KBM-7 (cell line): Measurements from ENCODE around the gene PLG.
"Not testable (repeated sequence)": the region's sequence is repeated elsewhere in the genome, so short reads cannot be mapped to it uniquely, and the experiment has no call there.

Experiments used
- DNase-seq: peaks from one replicate; pipeline ENCODE4 v3.0.0-alpha.2; 2015
- in situ Hi-C: fragments of 300-500 bp; cut with MboI; formaldehyde crosslinking; loops from 2 replicates; pipeline ENCODE4 v1.14.3; 2020; ENCODE audit warnings: low sequenced_read_pairs, low pct_unique_long_range_greater_than_20kb, mixed read lengths

The PLG gene

GRCh38 chr6:160695622-160696021 lies 6.4 kb upstream of the PLG start:
- in situ Hi-C loops, DNase-seq: not testable (repeated sequence)

- in situ Hi-C loops, DNase-seq: not testable (repeated sequence)
Measured at GRCh38 chr6:160696884-160697283, 5.2 kb upstream of the PLG start.

- DNase-seq = no peak
- in situ Hi-C loops = no loop called here
Measured at GRCh38 chr6:160697826-160698225, 4.2 kb upstream of the PLG start.

GRCh38 chr6:160704688-160705087 lies 2.6 kb downstream of the PLG start:
- in situ Hi-C loops, DNase-seq: not testable (repeated sequence)

GRCh38 chr6:160708993-160709392 lies 6.9 kb downstream of the PLG start:
- in situ Hi-C loops, DNase-seq: not testable (repeated sequence)

- in situ Hi-C loops = no loop called here
Measured at GRCh38 chr6:160714731-160715316, 12.8 kb downstream of the PLG start.

GRCh38 chr6:160730911-160731310 lies 28.9 kb downstream of the PLG start:
- peak; percentile 23 for DNase-seq
- in situ Hi-C loops = loop anchor here (25.0 kb wide), 1 partner anchor 631 kb away; no protein-coding TSS in a partner anchor

More at GRCh38 chr6:160714731-160715316, 12.8 kb downstream of the PLG start:
- no peak for DNase-seq

GRCh38 chr6:160733050-160733646 lies 31.1 kb downstream of the PLG start:
- in situ Hi-C loops = loop anchor here (25.0 kb wide), 1 partner anchor 629 kb away; no protein-coding TSS in a partner anchor
- peak; percentile 33 for DNase-seq

GRCh38 chr6:160734627-160735026 lies 32.6 kb downstream of the PLG start:
- in situ Hi-C loops = loop anchor here (25.0 kb wide), 1 partner anchor 628 kb away; no protein-coding TSS in a partner anchor
- DNase-seq = no peak

- in situ Hi-C loops = loop anchor here (25.0 kb wide), 1 partner anchor 627 kb away; no protein-coding TSS in a partner anchor
- DNase-seq = no peak
Measured at GRCh38 chr6:160735523-160735922, 33.5 kb downstream of the PLG start.

- in situ Hi-C loops = loop anchor here (25.0 kb wide), 1 partner anchor 624 kb away; no protein-coding TSS in a partner anchor
- DNase-seq = no peak
Measured at GRCh38 chr6:160737934-160738333, 35.9 kb downstream of the PLG start.

- DNase-seq = no peak
- in situ Hi-C loops = loop anchor here (25.0 kb wide), 1 partner anchor 622 kb away; no protein-coding TSS in a partner anchor
Measured at GRCh38 chr6:160739955-160740354, 37.9 kb downstream of the PLG start.

- in situ Hi-C loops = loop anchor here (25.0 kb wide), 1 partner anchor 621 kb away; no protein-coding TSS in a partner anchor
- not testable (repeated sequence) for DNase-seq
Measured at GRCh38 chr6:160741012-160741411, 39.0 kb downstream of the PLG start.

- no peak for DNase-seq
- in situ Hi-C loops = loop anchor here (25.0 kb wide), 1 partner anchor 620 kb away; no protein-coding TSS in a partner anchor
Measured at GRCh38 chr6:160742090-160742489, 40.0 kb downstream of the PLG start.

- DNase-seq = peak; percentile 12
- in situ Hi-C loops = no loop called here
Measured at GRCh38 chr6:160750276-160750689, 48.2 kb downstream of the PLG start.

GRCh38 chr6:160753211-160753610 lies 51.2 kb downstream of the PLG start:
- in situ Hi-C loops, DNase-seq: not testable (repeated sequence)

- DNase-seq = no peak
- in situ Hi-C loops = no loop called here
Measured at GRCh38 chr6:160755165-160755564, 53.1 kb downstream of the PLG start.

GRCh38 chr6:160756021-160756420 lies 54.0 kb downstream of the PLG start:
- no peak for DNase-seq
- in situ Hi-C loops = no loop called here

- in situ Hi-C loops = no loop called here
- no peak for DNase-seq
Measured at GRCh38 chr6:160756871-160757270, 54.8 kb downstream of the PLG start.

GRCh38 chr6:160764847-160765246 lies 62.8 kb downstream of the PLG start:
- in situ Hi-C loops = no loop called here
- DNase-seq = no peak
